ENCODE results near the gene HECTD4.

GRCh38 chr12:112328456-112329124 lies 53.6 kb downstream of the HECTD4 start:
- TF ChIP-seq EZH2 (IDR thresholded peaks at IDR 0.05; ENCODE audit: borderline replicate concordance, insufficient read depth, low read length, poor library complexity, severe bottlenecking) (no peak), POLR2AphosphoS5 (IDR thresholded peaks at IDR 0.05) (no peak), CTCF (IDR thresholded peaks at IDR 0.05; ENCODE audit: poor library complexity, severe bottlenecking) (no peak), MXI1 (conservative IDR thresholded peaks at IDR 0.05; ENCODE audit: poor library complexity, severe bottlenecking) (no peak), EP300 (conservative IDR thresholded peaks at IDR 0.05; ENCODE audit: poor library complexity, severe bottlenecking) (no peak), RAD21 (conservative IDR thresholded peaks at IDR 0.05) (no peak)

Data from neural cell (in vitro differentiated cells).